ENCODE measurements around the gene TTC38. TPM values are rescaled to one million over a fixed set of nuclear protein-coding genes. Genes with fewer than 3 reads are reported as not detected.

The TTC38 gene
- total and polyA plus RNA-seq, 4 donors: 14.8 to 33.9 (median 28.6) TPM

DNA sequence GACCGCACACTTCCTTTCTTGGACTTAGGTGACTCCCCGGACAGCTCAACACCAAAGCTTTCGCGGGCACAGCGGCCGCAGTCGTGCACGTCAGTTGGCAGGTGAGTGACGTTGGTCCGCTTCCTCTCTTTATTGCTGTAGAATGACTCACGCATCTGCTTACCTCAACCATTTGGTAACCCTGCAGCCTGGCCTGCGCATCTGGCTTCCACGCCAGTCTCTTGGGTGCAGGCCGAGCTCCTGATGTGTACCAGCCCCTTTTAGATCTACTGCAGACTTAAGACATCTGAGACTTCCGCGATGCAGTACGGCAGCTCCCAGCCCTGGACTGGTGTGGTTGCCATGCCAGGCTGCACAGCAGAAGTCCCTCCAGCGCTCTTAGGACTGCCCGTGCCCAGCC is 55.4 kb downstream of the TTC38 start:
- Histone ChIP-seq H3K9me3 (ENCODE audit: control insufficient read depth in 4 of 4, insufficient read depth in 3 of 4, low read length in 3 of 4) (no peaks in the 10 kb centered on the region), H3K9ac (ENCODE audit: insufficient read depth in 1 of 2, low read length in 2 of 2) (no peak overlapping the region), H3K4me1 (ENCODE audit: control insufficient read depth in 5 of 5, insufficient read depth in 5 of 5, low read length in 5 of 5) (no peaks in the 10 kb centered on the region), H3K27ac (ENCODE audit: low read depth in 1 of 2, low read length in 1 of 2) (no peak overlapping the region), H3K27me3 (ENCODE audit: control insufficient read depth in 3 of 3, insufficient read depth in 3 of 3, low read length in 2 of 3) (no peaks in the 10 kb centered on the region), H3K4me3 (no peak overlapping the region), H3K36me3 (ENCODE audit: control insufficient read depth in 4 of 4, insufficient read depth in 4 of 4, low read length in 4 of 4) (peaks cover 0 to 28% (median 6%) of the 10 kb centered on the region in 4 donors)
- no peak for TF ChIP-seq CTCF (IDR thresholded peaks at IDR 0.05; ENCODE audit: control extremely low read depth, extremely low read depth)
- DNase-seq: no peak
- no peak for ATAC-seq (ENCODE audit: insufficient read depth, low FRiP score)
- WGBS, 2 donors: 93 to 96% methylated on average over 19 of the region's 19 CpGs

DNA sequence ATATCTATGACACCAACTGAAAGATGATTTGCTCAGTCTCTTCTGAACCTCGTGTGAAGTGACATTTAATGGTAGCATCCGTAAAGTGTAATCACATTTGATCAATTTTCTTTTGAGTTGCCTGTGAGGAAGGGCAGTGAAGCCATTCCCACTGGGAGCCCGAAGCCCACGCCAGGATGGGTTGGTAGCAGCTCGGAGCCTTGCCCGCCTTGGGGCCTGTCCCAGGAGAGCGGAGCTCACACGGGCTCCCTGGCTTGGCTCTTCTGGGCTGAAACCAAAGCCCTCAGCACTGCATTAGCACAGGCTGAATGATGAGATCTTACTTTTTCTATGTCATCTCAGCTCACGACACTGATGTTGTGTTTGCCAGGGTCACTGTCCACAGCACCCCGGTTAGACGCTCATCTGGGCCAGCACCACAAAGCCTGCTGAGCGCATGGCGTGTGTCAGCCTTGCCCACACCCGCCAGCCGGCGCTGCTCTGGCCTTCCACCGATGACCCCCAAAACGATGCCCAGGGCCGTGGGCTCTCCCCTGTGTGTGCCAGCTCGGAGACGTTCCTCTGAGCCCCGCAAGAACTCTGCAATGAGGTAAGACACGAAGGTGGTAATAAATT is 58.4 kb downstream of the TTC38 start:
- no peaks in the 10 kb centered on the region for H3K9me3 ChIP-seq (ENCODE audit: control insufficient read depth in 4 of 4, insufficient read depth in 3 of 4, low read length in 3 of 4)
- no peak for DNase-seq

GRCh38 chr22:46327691-46328465 is 60.1 kb downstream of the TTC38 start:
- Histone ChIP-seq H3K9me3 (ENCODE audit: control insufficient read depth in 4 of 4, insufficient read depth in 3 of 4, low read length in 3 of 4) (no peaks in the 10 kb centered on the region), H3K4me3 (no peak overlapping the region), H3K27ac (ENCODE audit: low read depth in 1 of 2, low read length in 1 of 2) (no peak overlapping the region), H3K27me3 (ENCODE audit: control insufficient read depth in 3 of 3, insufficient read depth in 3 of 3, low read length in 2 of 3) (no peaks in the 10 kb centered on the region), H3K4me1 (ENCODE audit: control insufficient read depth in 5 of 5, insufficient read depth in 5 of 5, low read length in 5 of 5) (no peaks in the 10 kb centered on the region), H3K36me3 (ENCODE audit: control insufficient read depth in 4 of 4, insufficient read depth in 4 of 4, low read length in 4 of 4) (peaks cover 0 to 24% (median 8%) of the 10 kb centered on the region in 4 donors), H3K9ac (ENCODE audit: insufficient read depth in 1 of 2, low read length in 2 of 2) (no peak overlapping the region)
- ATAC-seq (ENCODE audit: insufficient read depth, low FRiP score) (no peak), DNase-seq (no peak)
- TF ChIP-seq CTCF (IDR thresholded peaks at IDR 0.05; ENCODE audit: control extremely low read depth, extremely low read depth): no peak
- 94 to 96% methylated on average over 13 of the region's 13 CpGs for WGBS, 2 donors

More for the DNA sequence above, 58.4 kb downstream of the TTC38 start:
- 92 to 97% methylated on average over 23 of the region's 23 CpGs for WGBS, 2 donors
- TF ChIP-seq CTCF (IDR thresholded peaks at IDR 0.05; ENCODE audit: control extremely low read depth, extremely low read depth): no peak
- Histone ChIP-seq H3K36me3 (ENCODE audit: control insufficient read depth in 4 of 4, insufficient read depth in 4 of 4, low read length in 4 of 4) (peaks cover 0 to 28% (median 8%) of the 10 kb centered on the region in 4 donors), H3K27me3 (ENCODE audit: control insufficient read depth in 3 of 3, insufficient read depth in 3 of 3, low read length in 2 of 3) (no peaks in the 10 kb centered on the region), H3K27ac (ENCODE audit: low read depth in 1 of 2, low read length in 1 of 2) (no peak overlapping the region), H3K4me1 (ENCODE audit: control insufficient read depth in 5 of 5, insufficient read depth in 5 of 5, low read length in 5 of 5) (no peaks in the 10 kb centered on the region), H3K9ac (ENCODE audit: insufficient read depth in 1 of 2, low read length in 2 of 2) (no peak overlapping the region), H3K4me3 (no peak overlapping the region)
- ATAC-seq (ENCODE audit: insufficient read depth, low FRiP score): no peak

Data from lung (tissue), 12 donors.